ENCODE data around the gene TRIM63. TPM values are rescaled to one million over a fixed set of nuclear protein-coding genes. Genes with fewer than 3 reads are reported as not detected.

The TRIM63 gene
- polyA plus RNA-seq, 1 of the 3 experiments (the other 2 are of a cell fraction), result not detected

DNA sequence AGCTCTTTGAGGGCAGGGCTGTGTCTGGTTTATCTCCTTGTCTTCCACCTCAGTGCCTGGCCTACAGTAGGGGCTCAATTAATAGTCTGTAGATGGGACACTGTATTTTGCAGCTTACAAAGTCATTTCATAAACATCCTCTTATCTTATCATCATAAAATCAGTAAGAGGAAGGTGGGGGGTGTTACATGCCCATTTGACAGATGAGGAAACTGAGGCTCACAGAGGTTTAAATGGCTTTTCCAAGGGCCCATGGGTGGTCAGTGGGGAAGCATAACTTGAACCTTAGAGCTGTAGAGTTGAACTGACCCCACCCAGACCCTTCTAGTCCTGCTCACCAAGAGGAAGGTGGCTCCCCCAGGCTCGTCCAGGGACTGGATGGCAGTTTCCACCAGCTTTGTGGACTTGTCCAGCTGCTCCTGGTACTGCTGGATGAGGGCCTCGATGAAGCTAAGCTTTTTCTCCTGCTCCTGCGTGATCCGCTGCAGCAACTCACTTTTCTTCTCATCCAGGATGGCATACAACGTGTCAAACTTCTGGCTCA, 9.3 kb downstream of the TRIM63 start (continued):
- TF ChIP-seq TAF1 (IDR thresholded peaks at IDR 0.05; ENCODE audit: borderline replicate concordance, low read depth, low read length), result no peak
- TF ChIP-seq, protein P1, sequence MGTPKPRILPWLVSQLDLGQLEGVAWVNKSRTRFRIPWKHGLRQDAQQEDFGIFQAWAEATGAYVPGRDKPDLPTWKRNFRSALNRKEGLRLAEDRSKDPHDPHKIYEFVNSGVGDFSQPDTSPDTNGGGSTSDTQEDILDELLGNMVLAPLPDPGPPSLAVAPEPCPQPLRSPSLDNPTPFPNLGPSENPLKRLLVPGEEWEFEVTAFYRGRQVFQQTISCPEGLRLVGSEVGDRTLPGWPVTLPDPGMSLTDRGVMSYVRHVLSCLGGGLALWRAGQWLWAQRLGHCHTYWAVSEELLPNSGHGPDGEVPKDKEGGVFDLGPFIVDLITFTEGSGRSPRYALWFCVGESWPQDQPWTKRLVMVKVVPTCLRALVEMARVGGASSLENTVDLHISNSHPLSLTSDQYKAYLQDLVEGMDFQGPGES (IDR thresholded peaks at IDR 0.05; ENCODE audit: low read depth, low read length), result no peak

DNA sequence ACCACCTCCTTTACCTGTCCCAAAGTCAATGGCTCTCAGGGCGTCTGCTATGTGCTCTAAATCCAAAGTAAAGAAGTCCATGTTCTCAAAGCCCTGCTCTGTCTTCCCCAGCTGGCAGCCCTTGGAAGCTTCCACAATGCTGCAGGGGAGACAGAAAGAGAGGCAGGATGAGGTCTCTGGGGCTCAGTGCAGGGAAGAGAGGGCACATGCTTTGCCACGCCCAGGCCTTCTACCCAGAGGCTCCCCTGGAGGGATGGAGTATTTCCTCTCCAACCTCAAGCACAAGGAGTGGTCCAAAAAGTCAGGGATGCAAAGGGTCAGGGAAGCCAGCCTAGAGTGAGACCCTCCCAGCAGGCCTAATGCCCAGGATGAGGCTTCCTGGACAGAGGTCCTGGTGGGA, 10.2 kb downstream of the TRIM63 start:
- H4K20me1 ChIP-seq (ENCODE audit: insufficient read depth), result no peaks in the 10 kb centered on the region
- H3K9ac ChIP-seq, result no peak overlapping the region
- H2AFZ ChIP-seq (ENCODE audit: low read depth), result no peak overlapping the region
- no peak overlapping the region for H3K4me3 ChIP-seq (ENCODE audit: low read depth in 2 of 2, low read length in 1 of 2)
- peaks cover 60% of the 10 kb centered on the region; the same call in 1 of the 2 replicates for H3K27me3 ChIP-seq (ENCODE audit: insufficient read depth)
- no peak overlapping the region for H3K4me2 ChIP-seq
- WGBS (ENCODE audit: low lambda C conversion rate), result 8% methylated on average over 2 of the region's 2 CpGs
- no peak overlapping the region for H3K27ac ChIP-seq (ENCODE audit: low read depth in 2 of 2, low read length in 1 of 2)
- DNase-seq, result no peak
- H3K36me3 ChIP-seq (replicated peaks in 1 of 2; ENCODE audit: control insufficient read depth in 1 of 2, insufficient read depth in 2 of 2, low read length in 1 of 2), result no peaks in the 10 kb centered on the region
- H3K9me3 ChIP-seq, result no peaks in the 10 kb centered on the region
- TF ChIP-seq CHD2 (IDR thresholded peaks at IDR 0.05; ENCODE audit: low read length, partially characterized antibody), result no peak
- TF ChIP-seq, protein P2, sequence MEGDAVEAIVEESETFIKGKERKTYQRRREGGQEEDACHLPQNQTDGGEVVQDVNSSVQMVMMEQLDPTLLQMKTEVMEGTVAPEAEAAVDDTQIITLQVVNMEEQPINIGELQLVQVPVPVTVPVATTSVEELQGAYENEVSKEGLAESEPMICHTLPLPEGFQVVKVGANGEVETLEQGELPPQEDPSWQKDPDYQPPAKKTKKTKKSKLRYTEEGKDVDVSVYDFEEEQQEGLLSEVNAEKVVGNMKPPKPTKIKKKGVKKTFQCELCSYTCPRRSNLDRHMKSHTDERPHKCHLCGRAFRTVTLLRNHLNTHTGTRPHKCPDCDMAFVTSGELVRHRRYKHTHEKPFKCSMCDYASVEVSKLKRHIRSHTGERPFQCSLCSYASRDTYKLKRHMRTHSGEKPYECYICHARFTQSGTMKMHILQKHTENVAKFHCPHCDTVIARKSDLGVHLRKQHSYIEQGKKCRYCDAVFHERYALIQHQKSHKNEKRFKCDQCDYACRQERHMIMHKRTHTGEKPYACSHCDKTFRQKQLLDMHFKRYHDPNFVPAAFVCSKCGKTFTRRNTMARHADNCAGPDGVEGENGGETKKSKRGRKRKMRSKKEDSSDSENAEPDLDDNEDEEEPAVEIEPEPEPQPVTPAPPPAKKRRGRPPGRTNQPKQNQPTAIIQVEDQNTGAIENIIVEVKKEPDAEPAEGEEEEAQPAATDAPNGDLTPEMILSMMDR (IDR thresholded peaks at IDR 0.05), result no peak
- TF ChIP-seq MXI1 (IDR thresholded peaks at IDR 0.05; ENCODE audit: low read depth, low read length), result no peak
- no peak for TF ChIP-seq MEF2A (IDR thresholded peaks at IDR 0.05; ENCODE audit: borderline replicate concordance, low read depth)
- no peaks in the 10 kb centered on the region for H3F3A ChIP-seq (replicated peaks; ENCODE audit: insufficient read depth)
- no peaks in the 10 kb centered on the region for H3K4me1 ChIP-seq (ENCODE audit: control insufficient read depth in 1 of 2, insufficient read depth in 2 of 2, low read depth in 1 of 2, low read length in 1 of 2)
- no peaks in the 10 kb centered on the region for H3K79me2 ChIP-seq (ENCODE audit: insufficient read depth)
- CTCF ChIA-PET, result interaction anchor here (1.4 kb wide), 1 partner anchor 10 kb away, joined by 4 read pairs; the partner anchor contains the start of gene TRIM63
- POLR2A ChIA-PET, result no interaction called here
- no peaks in the 10 kb centered on the region for H3K9me2 ChIP-seq

DNA sequence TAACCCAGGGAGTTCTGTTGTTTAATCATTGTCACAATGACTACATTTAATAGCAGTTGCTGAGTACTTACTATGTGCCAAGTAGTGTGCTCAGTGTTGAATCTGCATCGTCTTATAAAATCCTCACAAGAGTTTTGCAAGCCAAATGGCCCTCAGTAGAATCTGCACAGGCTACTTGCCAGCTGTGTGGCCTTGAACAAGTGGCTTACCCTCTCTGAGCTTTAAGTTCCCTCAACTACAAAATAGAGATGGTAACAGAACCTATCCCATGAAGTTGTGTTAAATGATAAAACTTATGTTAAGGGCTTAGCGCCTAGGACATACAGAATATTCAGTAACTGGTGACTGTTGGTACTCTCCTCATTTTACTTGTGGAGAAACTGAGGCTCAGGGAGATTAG, 12.4 kb downstream of the TRIM63 start:
- WGBS (ENCODE audit: low lambda C conversion rate), result 38% methylated on average over 2 of the region's 2 CpGs
- H3K27me3 ChIP-seq (ENCODE audit: insufficient read depth), result peaks cover 57% of the 10 kb centered on the region; the same call in 1 of the 2 replicates
- POLR2A ChIA-PET, result no interaction called here

More for the DNA sequence above, 12.4 kb downstream of the TRIM63 start:
- no peak overlapping the region for H2AFZ ChIP-seq (ENCODE audit: low read depth)
- no peaks in the 10 kb centered on the region for H4K20me1 ChIP-seq (ENCODE audit: insufficient read depth)
- H3K9ac ChIP-seq, result no peak overlapping the region
- no peak for DNase-seq
- no peaks in the 10 kb centered on the region for H3K9me3 ChIP-seq
- H3K79me2 ChIP-seq (ENCODE audit: insufficient read depth), result no peaks in the 10 kb centered on the region
- no peak overlapping the region for H3K4me2 ChIP-seq
- H3K27ac ChIP-seq (ENCODE audit: low read depth in 2 of 2, low read length in 1 of 2), result no peak overlapping the region
- H3F3A ChIP-seq (replicated peaks; ENCODE audit: insufficient read depth), result no peaks in the 10 kb centered on the region
- no peaks in the 10 kb centered on the region for H3K9me2 ChIP-seq
- no peak overlapping the region for H3K4me3 ChIP-seq (ENCODE audit: low read depth in 2 of 2, low read length in 1 of 2)
- CTCF ChIA-PET, result interaction anchor here (1.0 to 2.7 kb wide), 6 partner anchors 9 to 362 kb away, joined by 3 to 13 read pairs (median 6); no protein-coding TSS in a partner anchor
- TF ChIP-seq NRF1 (IDR thresholded peaks at IDR 0.05; ENCODE audit: low read depth, low read length) (no peak), JUND (IDR thresholded peaks at IDR 0.05) (no peak)
- H3K36me3 ChIP-seq (replicated peaks in 1 of 2; ENCODE audit: control insufficient read depth in 1 of 2, insufficient read depth in 2 of 2, low read length in 1 of 2), result no peaks in the 10 kb centered on the region
- H3K4me1 ChIP-seq (ENCODE audit: control insufficient read depth in 1 of 2, insufficient read depth in 2 of 2, low read depth in 1 of 2, low read length in 1 of 2), result no peaks in the 10 kb centered on the region

All from SK-N-SH (cell line).